ENCODE data around the gene ZFHX3.

ZFHX3 gene

DNA sequence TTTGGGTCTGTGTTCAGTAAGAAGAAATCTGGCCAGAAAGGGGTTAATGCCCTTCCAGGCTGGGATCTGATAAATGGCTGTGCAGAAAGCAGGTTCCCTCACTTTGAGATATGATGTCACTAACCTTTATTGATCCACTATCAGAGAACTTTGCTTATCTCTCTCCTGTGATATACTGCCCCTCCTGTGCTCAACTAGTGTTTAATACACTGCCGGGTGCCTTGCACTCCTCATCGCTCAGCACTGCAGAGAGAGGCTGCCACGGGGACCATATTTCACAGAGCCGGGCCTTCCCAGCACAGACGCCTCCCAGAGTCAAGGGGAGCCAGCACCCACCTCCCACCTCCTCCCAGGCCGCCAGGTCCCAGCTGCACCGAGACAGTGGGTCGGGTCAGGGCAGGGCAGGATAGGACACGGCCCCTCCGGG, 20.2 kb downstream of the ZFHX3 start:
- TF ChIP-seq, protein P1, sequence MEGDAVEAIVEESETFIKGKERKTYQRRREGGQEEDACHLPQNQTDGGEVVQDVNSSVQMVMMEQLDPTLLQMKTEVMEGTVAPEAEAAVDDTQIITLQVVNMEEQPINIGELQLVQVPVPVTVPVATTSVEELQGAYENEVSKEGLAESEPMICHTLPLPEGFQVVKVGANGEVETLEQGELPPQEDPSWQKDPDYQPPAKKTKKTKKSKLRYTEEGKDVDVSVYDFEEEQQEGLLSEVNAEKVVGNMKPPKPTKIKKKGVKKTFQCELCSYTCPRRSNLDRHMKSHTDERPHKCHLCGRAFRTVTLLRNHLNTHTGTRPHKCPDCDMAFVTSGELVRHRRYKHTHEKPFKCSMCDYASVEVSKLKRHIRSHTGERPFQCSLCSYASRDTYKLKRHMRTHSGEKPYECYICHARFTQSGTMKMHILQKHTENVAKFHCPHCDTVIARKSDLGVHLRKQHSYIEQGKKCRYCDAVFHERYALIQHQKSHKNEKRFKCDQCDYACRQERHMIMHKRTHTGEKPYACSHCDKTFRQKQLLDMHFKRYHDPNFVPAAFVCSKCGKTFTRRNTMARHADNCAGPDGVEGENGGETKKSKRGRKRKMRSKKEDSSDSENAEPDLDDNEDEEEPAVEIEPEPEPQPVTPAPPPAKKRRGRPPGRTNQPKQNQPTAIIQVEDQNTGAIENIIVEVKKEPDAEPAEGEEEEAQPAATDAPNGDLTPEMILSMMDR (IDR thresholded peaks at IDR 0.05; ENCODE audit: low read depth, low read length) = no peak
- DNase-seq (ENCODE audit: extremely low read depth, low read depth) = no peak

DNA sequence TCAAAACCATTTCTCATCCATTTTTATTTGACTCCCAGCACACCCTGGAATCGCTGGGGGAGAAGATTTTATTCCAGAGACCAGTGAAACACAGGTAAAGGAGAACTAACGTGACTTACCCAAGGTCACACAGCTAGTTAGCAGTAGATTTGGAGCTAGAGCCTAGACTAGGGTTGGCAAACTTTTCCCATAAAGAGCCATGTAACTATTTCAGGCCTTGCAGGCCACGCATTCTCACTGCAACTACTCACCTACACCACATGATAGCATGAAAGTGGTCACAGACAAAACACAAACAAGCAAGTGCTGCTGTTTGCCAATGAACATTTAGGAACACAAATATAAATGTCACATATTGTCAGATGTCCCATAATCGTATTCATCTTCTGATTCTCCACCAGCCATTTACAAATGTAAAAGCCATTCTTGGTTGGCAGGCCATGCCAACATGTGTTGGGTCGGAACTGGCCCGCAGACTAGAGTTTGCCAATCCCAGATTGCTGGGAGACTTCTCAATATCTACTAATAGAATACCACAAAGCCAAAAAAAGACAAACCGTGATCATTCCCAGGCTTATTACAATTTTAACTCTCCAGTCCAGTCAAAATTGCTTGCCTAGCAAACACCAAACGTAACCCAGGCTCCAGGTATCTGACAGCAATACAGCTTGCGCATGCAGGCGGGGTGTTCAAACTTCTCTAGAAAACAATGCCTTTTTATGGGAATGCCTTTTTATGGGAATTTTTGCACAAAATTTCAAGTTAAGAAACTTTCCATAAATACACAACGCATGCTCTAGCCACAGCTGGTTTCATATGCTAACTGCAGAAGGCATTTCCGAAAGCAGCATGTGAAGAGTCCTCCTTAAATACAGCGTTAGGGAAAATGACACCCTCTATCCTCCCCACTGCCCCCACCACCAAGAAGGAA, 20.9 kb downstream of the ZFHX3 start:
- no peak for DNase-seq (ENCODE audit: extremely low read depth, low read depth)

DNA sequence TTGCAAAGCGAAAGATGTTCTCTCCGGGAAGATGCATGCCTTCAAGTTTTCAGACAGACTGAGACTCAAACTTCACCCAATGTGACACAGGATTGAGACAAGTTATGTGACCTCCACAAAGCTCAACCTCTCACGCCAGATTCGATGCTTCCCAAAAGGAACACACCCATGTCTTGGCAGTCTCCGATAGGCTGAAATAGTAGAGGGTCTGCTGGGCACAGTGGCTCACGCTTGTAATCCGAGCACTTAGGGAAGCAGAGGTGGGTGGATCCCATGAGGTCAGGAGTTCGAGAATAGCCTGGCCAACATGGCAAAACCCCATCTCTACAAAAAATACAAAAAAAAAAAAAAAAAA, 22.1 kb downstream of the ZFHX3 start:
- TF ChIP-seq, protein P1 (IDR thresholded peaks at IDR 0.05; ENCODE audit: low read depth, low read length) = no peak
- DNase-seq (ENCODE audit: extremely low read depth, low read depth) = no peak

More for the DNA sequence above, 20.9 kb downstream of the ZFHX3 start:
- TF ChIP-seq, protein P1 (IDR thresholded peaks at IDR 0.05; ENCODE audit: low read depth, low read length) = no peak

DNA sequence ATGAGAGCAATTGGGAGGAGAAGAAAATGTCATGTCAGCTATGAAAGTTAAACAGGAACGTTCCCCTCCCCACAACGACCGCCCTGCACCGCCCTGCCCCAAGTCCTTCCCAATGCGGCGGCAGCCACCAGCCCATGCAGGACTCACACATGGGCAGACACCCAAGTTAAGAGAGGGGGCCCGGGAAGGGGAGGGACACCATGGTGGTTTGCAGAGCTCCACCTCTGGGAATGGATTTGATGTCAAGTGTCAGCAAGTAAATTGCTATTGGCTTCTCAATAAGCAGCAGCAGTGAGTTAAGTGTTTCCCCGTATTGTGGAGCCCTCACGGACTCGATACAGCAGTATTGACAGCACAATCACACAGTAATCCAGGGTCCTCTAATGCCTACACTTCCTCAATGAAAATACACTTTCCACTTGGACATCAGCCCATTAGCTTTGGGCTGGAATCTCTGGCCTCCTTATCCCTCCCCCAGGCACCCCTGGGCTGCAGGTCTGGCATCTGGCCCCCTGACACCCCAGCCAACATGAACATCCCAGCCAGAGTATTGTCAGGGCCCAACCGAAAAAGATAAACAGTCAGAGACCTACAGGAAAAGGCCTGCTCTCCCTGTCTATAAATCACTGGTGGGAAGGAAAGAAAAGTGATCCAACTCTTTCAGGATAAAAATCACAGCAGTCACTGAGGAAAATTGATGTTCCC, 22.6 kb downstream of the ZFHX3 start:
- TF ChIP-seq, protein P1 (IDR thresholded peaks at IDR 0.05; ENCODE audit: low read depth, low read length) = no peak
- DNase-seq (ENCODE audit: extremely low read depth, low read depth) = no peak

DNA sequence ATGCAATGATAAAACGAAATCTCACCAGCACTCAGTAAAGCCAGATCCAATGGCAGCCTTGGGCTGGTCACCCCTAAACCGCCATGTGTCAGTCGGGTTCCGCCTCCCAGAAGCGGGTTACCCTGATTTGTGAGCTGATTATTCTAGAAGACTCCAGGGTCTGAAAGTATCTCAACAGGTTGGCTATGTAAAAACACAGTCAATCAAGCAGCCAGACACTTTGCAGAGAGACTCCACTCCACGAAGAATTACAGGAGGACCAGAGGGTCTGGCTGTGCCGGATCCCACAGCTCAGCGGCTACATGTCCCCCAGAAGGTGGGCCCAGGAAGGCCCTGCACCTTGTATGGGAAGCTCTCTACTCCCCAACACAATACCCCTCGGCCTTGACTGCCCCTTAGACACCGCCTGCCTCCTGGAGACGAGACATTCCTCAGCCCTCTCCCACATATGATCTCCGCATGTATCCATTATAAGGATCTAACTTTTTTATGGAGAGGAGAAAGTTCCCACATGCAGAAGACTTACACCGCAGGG, 23.3 kb downstream of the ZFHX3 start:
- TF ChIP-seq, protein P1 (IDR thresholded peaks at IDR 0.05; ENCODE audit: low read depth, low read length) = no peak
- DNase-seq (ENCODE audit: extremely low read depth, low read depth) = no peak

DNA sequence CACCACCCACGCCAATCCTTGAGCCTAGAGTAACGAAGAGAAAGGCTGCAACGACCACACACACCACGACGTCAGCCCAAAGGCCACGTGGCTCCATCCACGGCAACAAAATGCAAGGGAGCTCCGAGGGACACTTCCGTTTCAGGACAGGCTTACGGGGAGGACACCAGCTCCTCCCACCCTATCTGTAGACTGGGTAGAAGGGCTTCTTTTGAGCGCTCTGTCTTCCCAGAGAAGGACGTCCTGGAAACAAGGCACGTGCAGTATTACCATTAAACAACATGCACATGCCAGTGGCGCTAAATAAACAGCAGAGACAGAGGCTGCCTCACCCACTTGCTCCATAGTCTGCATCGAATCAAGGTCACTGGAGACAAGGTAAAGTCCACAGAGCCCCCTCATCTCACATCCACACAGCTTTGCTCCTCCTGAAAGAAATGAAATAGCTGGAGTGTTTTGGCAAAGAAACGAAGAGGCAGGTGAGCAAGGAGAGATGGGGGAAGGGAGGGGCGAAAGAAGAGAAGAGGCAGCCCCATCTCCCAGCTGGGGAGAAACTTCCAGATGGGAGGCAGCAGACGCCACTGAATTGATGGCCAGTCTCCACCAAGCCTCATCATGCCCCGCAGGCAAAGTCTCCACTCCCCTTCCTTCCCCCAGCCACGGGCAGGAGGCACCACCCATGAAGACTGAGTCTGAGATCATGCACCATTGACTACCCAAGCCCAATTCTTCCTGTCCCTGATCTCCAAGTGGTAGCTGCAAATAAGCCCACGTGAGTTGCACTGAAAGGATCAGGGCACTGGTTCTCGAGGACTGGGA, 24.0 kb downstream of the ZFHX3 start:
- no peak for DNase-seq (ENCODE audit: extremely low read depth, low read depth)
- TF ChIP-seq, protein P1 (IDR thresholded peaks at IDR 0.05; ENCODE audit: low read depth, low read length) = no peak

All from AG09319 (cell line).